Stimulated activated CD4-positive, alpha-beta T cell treated with anti-CD3 and anti-CD28 coated beads, Interleukin-1b, Interleukin-23, amount 100 ng/mL, for 4 hours (primary cell): Measurements from ENCODE around the gene FEM1C.

Experiments used
- DNase-seq, 2 donors: peaks; one replicate each; pipeline ENCODE4 v3.0.0-alpha.2; 2020; ENCODE audit warnings: low read depth in 2 of 2

FEM1C gene

GRCh38 chr5:115557667-115558387, 13.3 kb upstream of the FEM1C start:
- DNase-seq: no peak

DNA sequence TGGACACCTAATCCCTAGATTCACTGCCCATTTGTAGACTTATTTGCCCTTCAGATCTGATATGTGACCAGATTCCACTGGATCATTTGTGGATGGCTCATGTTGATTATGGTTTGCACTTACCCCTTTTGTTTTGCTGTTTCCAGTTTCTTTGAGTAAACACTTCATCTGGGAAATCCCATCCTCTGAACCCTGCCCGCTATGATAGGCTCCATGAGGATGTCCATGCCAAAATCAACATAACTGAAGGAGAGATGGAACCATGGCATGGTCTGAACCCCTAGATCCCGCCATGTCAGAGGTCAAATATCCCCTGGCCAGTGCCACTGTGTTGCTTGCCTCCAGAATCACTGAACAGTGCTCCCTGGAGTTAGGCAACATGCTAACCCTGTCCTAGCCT, 11.7 kb upstream of the FEM1C start:
- DNase-seq: no peak

DNA sequence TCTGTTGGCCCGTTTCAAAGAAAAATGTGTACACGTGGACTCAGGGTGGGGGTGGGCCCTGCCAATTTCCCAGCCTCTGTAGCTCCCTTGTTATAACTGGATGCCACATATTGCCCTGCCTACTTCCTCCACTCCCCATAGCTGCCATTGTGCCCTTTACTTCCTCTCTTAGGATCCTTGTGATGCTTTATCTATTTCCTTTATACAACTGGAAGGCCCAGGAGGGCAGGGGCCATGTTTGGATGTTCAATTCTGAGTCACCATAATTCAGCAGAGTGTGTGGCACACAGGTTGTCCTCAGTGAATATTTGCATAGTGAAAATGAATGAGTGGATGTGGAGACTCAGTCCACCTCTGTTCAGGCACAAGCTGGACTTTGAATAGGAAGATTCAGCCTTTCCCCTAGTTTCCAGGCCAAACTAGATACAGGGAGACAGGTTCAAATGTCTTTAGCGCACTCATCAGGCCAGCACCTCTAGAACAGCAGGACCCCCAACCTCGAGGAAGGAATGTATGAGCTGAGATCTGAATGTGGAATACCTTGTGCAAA, 10.6 kb upstream of the FEM1C start:
- no peak for DNase-seq

- DNase-seq: no peak
These were observed 8.5 kb upstream of the FEM1C start for GRCh38 chr5:115553082-115553481.

GRCh38 chr5:115551415-115551814, 6.8 kb upstream of the FEM1C start:
- DNase-seq: no peak

DNA sequence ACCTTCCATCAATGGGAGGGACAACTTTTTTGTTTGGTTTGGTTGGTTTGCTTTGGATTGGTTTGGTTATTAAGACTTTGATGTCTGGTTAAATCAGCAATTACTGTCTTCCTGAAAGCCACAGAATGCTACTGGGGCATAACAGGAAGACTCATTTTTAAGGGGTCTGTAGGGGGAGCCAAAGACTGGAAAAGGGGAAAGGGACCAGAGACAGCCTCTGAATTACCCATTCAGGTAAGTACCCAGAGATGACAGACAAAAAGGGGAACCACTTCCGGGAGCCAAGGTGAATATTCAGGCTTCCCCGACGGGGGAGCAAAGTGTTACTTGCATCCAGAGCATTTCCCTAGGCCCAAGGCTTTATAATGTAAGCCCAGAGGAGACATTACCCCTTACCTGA, 4.6 kb upstream of the FEM1C start:
- no peak for DNase-seq

DNA sequence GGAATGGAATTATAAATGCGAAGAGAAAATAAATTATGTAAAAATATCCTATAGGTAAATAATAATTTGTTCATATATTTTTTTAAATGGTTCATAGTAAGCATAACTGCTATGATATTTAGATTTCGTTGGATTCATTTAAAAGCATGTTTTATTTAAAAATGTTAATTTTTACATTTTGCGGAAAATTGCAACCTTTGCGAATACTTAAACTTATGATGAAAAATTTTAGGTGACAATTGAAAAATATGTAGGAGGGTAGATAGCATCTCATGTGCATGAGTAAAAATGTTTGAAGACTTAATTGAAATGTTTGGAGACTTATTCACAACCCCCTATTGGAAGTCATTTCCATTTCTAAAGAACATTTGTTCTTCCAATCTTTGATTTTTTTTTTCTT, 4.1 kb upstream of the FEM1C start:
- DNase-seq: no peak

GRCh38 chr5:115545351-115545882, 842 bp upstream of the FEM1C start:
- no peak for DNase-seq

DNA sequence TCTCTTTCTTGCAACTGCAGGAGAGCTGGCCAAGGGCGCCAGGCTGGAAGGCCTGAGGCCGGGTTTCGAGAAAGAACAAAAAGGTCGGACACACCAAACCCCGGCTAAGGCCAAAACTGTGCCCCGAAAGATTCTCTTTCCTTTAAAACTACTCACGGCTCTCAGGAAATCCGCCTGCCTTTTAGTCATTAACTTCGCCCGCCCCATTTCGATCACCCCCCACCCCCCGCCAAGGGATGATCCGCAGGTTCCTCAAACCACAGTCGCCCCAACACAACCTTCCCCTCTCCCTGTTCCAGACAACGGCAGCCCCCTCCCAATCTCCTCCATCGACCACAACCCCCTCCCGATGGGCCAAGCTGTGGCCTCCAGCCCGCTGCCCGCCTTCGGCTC, 536 bp downstream of the FEM1C start:
- peak; percentile 31 to 40 for DNase-seq

DNA sequence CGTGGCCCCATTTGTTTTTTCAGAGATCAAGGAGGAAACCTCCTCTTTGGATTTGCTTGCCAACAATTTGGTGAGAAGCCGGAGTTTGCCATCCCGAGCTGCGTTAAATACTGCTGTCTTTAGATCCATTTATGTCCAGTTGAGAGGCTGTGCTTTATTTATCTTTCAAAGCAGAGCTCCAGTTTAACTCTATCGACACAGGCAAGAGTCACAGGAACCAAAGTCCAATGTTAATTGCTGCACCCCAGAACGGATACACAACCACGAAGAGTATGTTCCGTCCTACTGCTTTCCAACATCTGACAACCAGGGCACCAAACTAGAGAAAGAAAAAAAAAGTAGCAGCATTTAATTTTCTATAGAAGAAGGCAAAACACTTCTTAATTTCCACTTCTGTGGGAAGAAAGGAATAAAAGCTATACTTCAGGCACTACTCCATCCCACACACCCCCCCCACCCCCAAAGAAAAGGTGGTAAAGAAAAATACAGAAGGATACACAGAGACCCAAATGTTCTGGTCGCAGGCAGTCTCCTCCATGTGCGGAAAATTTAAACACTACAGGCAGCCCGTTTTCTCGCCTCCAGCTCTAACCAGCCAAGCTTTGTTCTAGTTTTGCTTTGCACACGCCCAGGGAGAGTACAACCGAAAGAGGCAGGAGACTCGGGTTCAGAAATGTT, 1.1 kb downstream of the FEM1C start:
- DNase-seq: peak in 1 of 2 donors; percentile 30

- no peak for DNase-seq
These were observed 1.8 kb downstream of the FEM1C start for GRCh38 chr5:115542651-115543364.

DNA sequence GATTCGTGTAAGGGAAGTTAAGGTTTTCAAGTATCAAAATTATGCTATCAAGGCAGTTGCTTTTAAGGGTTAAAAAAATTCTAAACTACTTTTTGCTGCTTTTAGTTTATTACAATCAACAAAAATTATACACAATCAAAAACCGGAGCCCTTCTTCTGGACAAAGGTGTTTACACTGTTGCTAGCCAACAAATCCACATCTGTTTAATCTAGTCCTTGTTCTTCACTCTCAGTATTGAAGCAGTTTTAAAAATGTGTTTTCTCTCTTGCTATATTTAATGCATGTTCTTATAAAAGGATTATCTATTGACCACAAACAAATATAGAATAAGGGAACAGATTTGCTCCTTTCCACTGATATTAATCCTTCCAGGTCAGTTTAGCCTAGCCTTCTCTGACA, 2.5 kb downstream of the FEM1C start:
- no peak for DNase-seq

DNA sequence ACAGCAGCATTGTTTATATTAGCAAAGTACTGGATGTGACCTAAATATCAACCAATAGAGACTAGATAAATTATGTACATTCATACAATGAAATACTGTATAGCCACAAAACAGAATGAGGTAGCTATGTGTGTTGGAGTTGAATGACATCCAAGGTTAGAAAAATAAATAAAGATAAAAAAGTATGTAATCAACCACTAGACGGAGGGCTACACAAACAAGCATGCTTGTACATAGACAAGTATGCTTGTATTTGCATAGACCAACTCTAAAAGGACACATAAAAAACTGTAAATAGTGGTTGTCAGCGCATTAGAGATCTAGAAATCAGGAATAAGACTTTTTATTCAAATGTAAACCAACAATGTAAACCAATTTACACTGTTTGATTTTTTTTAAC, 3.0 kb downstream of the FEM1C start:
- no peak for DNase-seq

DNA sequence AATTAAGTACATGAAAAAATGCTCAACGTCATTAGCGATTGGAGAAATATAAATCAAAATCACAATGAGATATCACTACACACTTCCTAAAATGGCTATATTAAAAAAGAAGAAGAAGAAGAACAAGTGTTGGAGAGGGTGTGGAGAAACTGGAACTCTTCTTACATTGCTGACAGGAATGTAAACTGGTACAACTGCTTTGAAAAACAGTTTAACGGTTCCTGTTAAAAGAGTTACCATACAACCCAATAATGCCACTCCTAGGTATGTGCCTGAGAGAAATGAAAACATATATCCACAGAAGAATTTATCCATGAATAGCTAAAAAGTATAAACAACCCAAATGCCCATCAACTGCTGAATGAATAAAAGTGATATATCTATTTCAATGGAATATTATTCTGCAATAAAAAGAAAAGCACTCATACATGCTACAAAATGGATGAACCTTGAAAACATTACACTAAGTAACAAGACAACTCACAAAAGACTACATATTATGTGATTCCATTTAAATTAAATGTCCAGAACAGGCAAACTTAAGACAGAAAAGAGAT, 9.0 kb downstream of the FEM1C start:
- DNase-seq: no peak

DNA sequence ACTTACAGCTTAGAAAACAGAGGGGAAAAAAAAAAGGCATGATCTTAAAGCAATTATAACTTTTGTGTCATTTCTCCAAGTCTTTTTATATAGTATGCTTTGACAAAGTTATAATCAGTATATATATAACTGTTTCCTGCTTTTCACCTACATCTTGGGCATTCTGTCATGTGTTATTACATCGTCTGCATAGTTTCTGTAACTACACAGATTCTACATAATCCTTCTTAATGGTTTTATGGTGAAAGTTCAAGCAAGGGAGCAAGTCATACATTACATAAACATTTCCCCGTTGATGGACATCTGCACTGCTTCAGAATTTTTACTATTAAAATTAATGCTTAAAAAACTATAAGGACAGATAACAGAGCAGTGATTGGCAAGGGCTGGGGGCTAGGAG, 12.1 kb downstream of the FEM1C start:
- no peak for DNase-seq

DNA sequence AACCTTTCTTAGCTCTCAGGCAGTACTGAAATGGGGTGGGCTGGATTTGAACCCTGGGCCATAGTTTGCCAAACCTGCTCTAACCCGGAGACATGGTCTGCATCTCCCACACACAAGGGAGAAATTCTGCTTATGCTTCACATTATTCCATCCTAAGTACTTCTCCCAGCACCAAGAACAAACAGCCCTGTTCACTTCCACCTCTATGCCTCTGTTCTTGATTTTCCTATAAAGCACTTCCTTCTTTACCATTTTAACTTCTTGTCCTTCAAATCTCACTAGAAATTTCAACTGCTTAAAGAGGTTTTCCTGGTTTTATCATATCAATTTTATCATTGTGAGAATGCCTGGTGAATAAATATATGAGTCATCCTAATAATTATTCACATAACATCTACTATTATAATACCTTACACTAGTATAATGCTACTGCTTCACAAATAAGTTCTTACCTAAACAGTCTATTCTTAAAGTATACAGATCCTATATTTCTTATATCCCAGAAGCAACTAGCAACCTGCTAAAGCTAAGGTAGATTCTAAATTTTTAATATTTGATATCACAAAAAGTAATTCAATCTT, 12.7 kb downstream of the FEM1C start:
- DNase-seq: no peak

GRCh38 chr5:115531380-115531779, 13.2 kb downstream of the FEM1C start:
- no peak for DNase-seq

DNA sequence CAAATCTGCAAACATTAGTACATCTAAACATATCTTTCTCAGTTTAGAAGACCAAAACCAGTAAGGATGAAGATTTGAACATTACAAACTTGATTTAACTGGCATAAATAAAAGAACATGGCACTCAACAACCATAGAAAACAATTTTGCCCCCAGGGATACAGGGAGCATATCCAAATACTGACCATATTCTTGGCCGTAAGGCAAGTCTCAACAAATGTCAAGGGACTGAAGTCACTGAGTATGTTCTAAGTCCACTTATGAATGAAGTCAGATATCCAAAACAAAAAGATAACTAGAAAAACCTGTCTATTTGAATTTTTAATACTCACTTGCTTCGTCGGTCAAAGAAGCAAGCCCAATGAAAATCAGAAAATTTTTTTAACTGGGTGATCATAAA, 14.1 kb downstream of the FEM1C start:
- DNase-seq: no peak

DNA sequence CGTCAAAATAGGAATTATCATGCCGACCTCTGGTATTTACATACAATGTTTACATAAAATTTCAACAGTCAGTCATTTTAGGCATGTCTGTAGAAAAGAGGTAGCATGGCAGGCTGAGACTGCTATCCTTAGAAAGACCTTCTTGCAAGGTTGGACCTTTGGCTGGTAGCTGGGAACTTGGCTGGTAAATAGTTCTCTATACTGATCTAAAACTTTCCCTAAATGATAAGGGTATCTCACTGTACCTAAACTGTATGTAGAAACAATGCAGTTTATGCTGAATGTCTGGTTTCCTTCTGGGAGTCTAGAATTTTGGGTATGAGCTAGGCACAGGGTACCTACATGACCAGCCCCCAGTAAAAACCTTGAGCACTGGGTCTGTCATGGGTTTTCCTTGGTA, 18.0 kb downstream of the FEM1C start:
- DNase-seq: no peak

GRCh38 chr5:115524199-115524847, 20.3 kb downstream of the FEM1C start:
- no peak for DNase-seq

GRCh38 chr5:115522832-115523403, 21.7 kb downstream of the FEM1C start:
- no peak for DNase-seq
